Medulla oblongata (tissue), 1 donor: ENCODE measurements around the gene HAS3.
A peak's percentile ranks its signal among the peaks of the same experiment; 100 is the strongest.
"Not testable (repeated sequence)": the region's sequence is repeated elsewhere in the genome, so short reads cannot be mapped to it uniquely, and the experiment has no call there.

Source experiments
- DNase-seq: peaks from one replicate; pipeline ENCODE4 v3.0.0-alpha.2; 2015; ENCODE audit errors: extremely low spot score

HAS3 gene

DNA sequence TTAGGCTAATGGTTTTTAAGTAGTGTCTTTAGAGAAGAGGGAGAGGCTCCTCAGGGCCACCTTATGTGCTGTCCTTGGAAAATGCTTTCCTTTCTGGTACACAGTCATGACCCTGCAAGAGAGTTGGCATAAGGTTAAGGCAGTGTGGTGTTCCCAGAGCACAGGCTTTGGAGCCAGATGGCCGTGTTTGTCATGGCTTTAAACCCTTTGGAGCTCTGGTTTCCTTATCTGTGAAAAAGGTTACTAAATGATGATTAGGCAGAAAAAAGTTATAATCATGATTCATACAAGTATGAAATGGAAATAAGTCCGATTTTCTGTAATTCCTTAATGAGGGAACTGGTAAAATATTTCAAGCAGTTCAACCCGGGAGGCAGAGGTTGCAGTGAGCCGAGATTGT, 40.2 kb downstream of the HAS3 start:
- DNase-seq: no peak

DNA sequence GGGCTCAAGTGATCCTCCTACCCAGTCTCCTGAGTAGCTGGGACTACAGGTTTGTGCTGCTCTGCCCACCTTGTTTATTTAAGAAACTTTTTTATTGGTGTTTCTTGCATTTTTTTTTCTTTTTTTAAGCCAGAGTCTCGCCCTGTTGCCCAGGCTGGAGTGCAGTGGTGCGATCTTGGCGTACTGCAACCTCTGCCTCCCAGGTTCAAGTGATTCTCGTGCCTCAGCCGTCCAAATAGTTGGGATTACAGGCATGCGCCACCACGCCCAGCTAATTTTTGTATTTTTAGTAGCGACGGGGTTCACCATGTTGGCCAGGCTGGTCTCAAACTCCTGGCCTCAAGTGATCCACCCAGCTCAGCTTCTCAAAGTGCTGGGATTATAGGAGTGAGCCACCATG, 44.2 kb downstream of the HAS3 start:
- not testable (repeated sequence) for DNase-seq

DNA sequence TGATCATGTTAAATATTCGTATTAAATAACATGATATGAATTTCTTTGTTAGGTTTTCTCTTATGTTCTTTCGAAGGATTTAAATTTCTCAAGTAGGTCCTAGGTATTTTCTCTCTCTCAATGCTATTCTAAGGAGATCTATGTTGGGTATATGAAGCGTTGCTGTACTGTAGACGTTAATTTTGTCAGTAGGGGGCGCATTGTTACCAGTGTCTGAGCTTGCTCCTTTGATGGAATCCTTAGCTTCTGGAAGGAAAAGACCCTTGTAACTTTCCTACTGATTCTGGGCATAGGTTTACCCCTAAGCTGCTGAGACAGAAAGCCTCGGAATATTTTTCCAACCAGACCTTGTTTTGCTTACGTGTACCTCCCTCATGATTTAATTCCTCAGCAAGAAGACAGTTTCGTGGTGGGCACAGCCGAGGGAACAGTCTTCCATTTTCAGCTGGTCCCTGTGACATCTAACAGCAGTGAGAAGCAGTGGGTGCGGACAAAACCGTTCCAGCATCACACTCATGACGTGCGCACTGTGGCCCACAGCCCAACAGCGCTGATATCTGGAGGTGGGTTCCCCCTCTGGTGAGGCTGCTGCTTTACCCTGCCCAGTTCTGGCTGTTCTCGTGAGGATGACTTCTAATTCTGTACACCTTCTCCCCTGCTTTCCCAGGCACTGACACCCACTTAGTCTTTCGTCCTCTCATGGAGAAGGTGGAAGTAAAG, 44.9 kb downstream of the HAS3 start:
- DNase-seq: peak; percentile 86

DNA sequence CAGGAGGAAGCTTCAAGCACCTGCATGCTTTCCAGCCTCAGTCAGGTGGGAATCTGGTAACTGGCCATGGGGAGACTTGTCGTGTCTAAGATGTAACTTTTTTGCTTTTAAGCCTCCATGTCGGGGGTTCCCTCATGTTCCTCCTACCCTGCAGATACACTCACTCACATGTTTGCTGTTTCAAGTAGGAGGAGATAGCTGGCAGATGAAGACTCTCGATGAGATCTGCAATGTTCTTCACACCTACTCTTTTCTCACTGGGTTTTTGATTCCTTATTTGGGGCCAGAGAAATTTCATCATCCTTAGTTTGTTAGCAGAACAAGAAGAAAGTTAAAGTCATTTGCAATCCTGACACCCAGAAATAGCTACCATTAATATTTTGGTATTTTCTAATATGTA, 51.7 kb downstream of the HAS3 start:
- no peak for DNase-seq

DNA sequence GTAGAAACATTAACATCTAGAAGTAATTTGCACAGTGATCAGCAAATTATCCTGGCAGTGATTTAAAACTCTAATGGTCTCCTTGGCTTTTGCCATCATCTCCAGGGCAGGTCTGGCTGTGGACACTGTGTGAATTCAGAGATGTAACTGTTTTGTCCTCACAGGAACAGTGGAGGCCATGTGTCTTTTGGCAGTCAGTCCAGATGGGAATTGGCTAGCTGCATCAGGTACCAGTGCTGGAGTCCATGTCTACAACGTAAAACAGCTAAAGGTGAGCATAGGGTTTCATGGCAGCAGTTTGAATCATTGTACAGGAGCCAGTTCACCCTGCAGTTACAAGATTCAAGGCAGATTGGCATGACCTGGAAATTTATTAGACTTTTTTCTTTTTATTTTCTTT, 54.7 kb downstream of the HAS3 start:
- DNase-seq: no peak

DNA sequence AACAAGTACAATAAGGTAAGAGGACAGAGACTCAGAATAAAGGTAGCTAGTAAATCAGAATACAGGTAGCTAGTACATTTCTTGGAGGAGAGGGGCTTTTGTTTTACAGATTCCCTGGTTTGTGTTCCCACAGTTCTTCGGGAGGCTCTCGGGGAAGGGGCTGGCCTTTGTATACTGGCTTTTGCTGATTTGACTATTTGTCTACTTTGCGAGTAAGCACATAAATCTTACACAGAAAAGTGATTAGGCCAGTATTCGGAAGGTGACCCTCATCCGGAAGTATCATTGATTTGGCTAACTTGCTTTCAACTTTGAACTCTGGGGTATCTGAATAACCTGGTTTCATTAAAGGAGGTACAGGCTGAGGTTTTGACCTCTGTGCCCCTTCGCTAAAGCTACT, 60.1 kb downstream of the HAS3 start:
- no peak for DNase-seq

DNA sequence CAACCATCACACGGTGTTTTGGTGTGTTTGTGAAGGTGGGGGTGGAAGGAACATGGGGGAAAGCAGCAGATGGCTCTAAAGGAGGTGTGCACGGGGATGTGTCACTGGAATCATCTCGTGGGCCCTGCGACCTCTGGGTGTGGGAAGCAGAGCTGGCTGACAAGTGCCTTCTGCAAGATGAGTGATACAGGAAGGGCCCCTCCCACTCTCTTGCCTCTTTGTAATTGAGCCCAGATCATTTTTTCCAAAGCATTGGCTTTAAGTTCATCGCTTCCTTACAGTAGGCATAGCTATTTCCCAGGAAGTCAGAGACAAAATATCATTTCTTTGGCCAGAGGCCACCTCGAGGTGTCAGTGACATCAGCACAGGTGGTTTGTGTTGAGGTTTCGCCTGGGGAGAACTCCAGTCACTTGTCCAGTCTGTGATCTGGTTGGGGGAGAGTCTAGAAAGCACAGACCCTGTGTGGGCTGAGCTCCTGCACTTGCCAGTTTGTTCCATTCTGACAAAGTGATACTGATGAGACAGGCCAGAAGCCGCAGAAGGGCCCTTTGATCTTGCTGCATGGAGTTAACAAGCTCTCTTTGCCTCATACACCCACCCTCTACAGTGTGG, 60.9 kb downstream of the HAS3 start:
- DNase-seq: no peak

DNA sequence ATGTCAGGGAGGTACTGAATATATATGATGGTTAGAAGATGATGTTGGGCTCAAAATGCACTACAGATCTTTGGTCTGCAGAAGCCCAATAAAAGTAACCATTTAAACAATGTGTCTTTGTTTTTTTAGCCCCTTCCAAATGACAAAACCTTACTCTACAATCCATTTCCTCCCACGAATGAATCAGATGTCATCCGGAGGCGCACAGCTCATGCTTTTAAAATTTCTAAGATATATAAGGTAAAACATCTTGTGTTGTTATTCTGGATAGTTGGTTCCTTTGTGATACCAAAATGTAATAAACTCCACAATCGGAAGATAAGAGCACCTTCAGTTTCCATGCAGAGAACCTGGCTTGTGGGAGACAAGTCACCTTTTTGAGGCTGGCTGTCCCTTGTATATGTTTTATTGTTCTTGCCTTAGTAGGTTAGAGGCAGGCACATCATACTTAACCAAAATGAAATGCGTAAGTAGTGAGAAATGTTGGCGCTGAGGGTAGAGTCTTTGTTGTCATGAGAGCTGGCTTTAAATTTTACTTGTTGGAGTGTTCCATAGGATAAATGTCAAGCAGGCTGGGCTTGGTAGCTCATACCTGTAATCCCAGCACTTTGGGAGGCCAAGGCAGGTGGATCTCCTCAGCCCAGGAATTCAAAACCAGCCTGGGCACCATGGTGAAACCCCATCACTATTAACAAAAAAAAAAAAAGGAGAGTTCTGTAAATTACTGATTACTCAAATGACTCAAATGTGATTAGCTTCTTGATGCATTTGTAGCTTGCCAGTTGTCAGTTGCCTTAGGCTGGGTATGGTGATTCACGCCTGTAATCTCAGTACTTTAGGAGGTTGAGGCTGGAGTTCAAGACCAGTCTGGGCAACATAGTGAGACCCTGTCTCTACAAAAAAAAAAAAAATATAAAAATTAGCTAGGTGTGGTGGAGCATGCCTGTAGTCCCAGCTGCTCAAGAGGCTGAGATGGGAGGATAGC, 61.8 kb downstream of the HAS3 start:
- no peak for DNase-seq
